ENCODE data around the gene POLN.

POLN gene

GRCh38 chr4:2270341-2271165 lies 28.6 kb upstream of the POLN start:
- no peaks in the 10 kb centered on the region for H3K4me1 Mint-ChIP-seq (ENCODE audit: low read depth)
- no peaks in the 10 kb centered on the region for H3K9me3 Mint-ChIP-seq
- no peak overlapping the region for H3K4me3 Mint-ChIP-seq
- H3K27ac Mint-ChIP-seq: no peak overlapping the region
- intact Hi-C loops (cut with micrococcal nuclease): no loop called here
- peaks cover 27% of the 10 kb centered on the region for H3K36me3 Mint-ChIP-seq (ENCODE audit: low read depth)
- no peaks in the 10 kb centered on the region for H3K27me3 Mint-ChIP-seq

GRCh38 chr4:2269618-2270163 lies 27.8 kb upstream of the POLN start:
- intact Hi-C loops (cut with micrococcal nuclease): no loop called here

GRCh38 chr4:2269206-2269531 lies 27.2 kb upstream of the POLN start:
- Mint-ChIP-seq H3K9me3 (no peaks in the 10 kb centered on the region), H3K27ac (no peak overlapping the region), H3K36me3 (ENCODE audit: low read depth) (peaks cover 27% of the 10 kb centered on the region), H3K4me3 (no peak overlapping the region), H3K4me1 (ENCODE audit: low read depth) (no peaks in the 10 kb centered on the region), H3K27me3 (no peaks in the 10 kb centered on the region)
- intact Hi-C loops (cut with micrococcal nuclease): no loop called here

More at GRCh38 chr4:2269618-2270163, 27.8 kb upstream of the POLN start:
- no peaks in the 10 kb centered on the region for H3K9me3 Mint-ChIP-seq
- peaks cover 27% of the 10 kb centered on the region for H3K36me3 Mint-ChIP-seq (ENCODE audit: low read depth)
- H3K4me3 Mint-ChIP-seq: no peak overlapping the region
- H3K27ac Mint-ChIP-seq: no peak overlapping the region
- no peaks in the 10 kb centered on the region for H3K27me3 Mint-ChIP-seq
- H3K4me1 Mint-ChIP-seq (ENCODE audit: low read depth): no peaks in the 10 kb centered on the region

GRCh38 chr4:2268357-2269205 lies 26.7 kb upstream of the POLN start:
- H3K4me3 Mint-ChIP-seq: no peak overlapping the region
- H3K4me1 Mint-ChIP-seq (ENCODE audit: low read depth): no peaks in the 10 kb centered on the region
- peaks cover 27% of the 10 kb centered on the region for H3K36me3 Mint-ChIP-seq (ENCODE audit: low read depth)
- H3K27ac Mint-ChIP-seq: no peak overlapping the region
- intact Hi-C loops (cut with micrococcal nuclease): no loop called here
- no peaks in the 10 kb centered on the region for H3K27me3 Mint-ChIP-seq
- H3K9me3 Mint-ChIP-seq: no peaks in the 10 kb centered on the region

- H3K4me1 Mint-ChIP-seq (ENCODE audit: low read depth): peaks cover 7% of the 10 kb centered on the region
- H3K4me3 Mint-ChIP-seq: no peak overlapping the region
- H3K27ac Mint-ChIP-seq: no peak overlapping the region
- intact Hi-C loops (cut with micrococcal nuclease): no loop called here
- peaks cover 22% of the 10 kb centered on the region for H3K36me3 Mint-ChIP-seq (ENCODE audit: low read depth)
- no peaks in the 10 kb centered on the region for H3K9me3 Mint-ChIP-seq
- H3K27me3 Mint-ChIP-seq: no peaks in the 10 kb centered on the region
These were observed 25.9 kb upstream of the POLN start for GRCh38 chr4:2267841-2268240.

GRCh38 chr4:2267320-2267811 lies 25.4 kb upstream of the POLN start:
- H3K4me1 Mint-ChIP-seq (ENCODE audit: low read depth): peaks cover 11% of the 10 kb centered on the region
- H3K4me3 Mint-ChIP-seq: no peak overlapping the region
- intact Hi-C loops (cut with micrococcal nuclease): no loop called here
- H3K9me3 Mint-ChIP-seq: no peaks in the 10 kb centered on the region
- no peaks in the 10 kb centered on the region for H3K27me3 Mint-ChIP-seq
- peaks cover 17% of the 10 kb centered on the region for H3K36me3 Mint-ChIP-seq (ENCODE audit: low read depth)
- H3K27ac Mint-ChIP-seq: no peak overlapping the region

- H3K9me3 Mint-ChIP-seq: no peaks in the 10 kb centered on the region
- H3K27me3 Mint-ChIP-seq: no peaks in the 10 kb centered on the region
- H3K36me3 Mint-ChIP-seq (ENCODE audit: low read depth): peaks cover 14% of the 10 kb centered on the region
- no peak overlapping the region for H3K27ac Mint-ChIP-seq
- no peak overlapping the region for H3K4me3 Mint-ChIP-seq
- intact Hi-C loops (cut with micrococcal nuclease): no loop called here
- peaks cover 11% of the 10 kb centered on the region for H3K4me1 Mint-ChIP-seq (ENCODE audit: low read depth)
These were observed 24.9 kb upstream of the POLN start for GRCh38 chr4:2266821-2267220.

- H3K36me3 Mint-ChIP-seq (ENCODE audit: low read depth): peaks cover 10% of the 10 kb centered on the region
- peaks cover 11% of the 10 kb centered on the region for H3K4me1 Mint-ChIP-seq (ENCODE audit: low read depth)
- intact Hi-C loops (cut with micrococcal nuclease): no loop called here
- no peak overlapping the region for H3K4me3 Mint-ChIP-seq
- H3K27ac Mint-ChIP-seq: no peak overlapping the region
- no peaks in the 10 kb centered on the region for H3K9me3 Mint-ChIP-seq
- H3K27me3 Mint-ChIP-seq: no peaks in the 10 kb centered on the region
These were observed 24.3 kb upstream of the POLN start for GRCh38 chr4:2266181-2266580.

GRCh38 chr4:2265113-2266110 lies 23.5 kb upstream of the POLN start:
- intact Hi-C loops (cut with micrococcal nuclease): no loop called here
- no peak overlapping the region for H3K27ac Mint-ChIP-seq
- H3K9me3 Mint-ChIP-seq: no peaks in the 10 kb centered on the region
- H3K27me3 Mint-ChIP-seq: no peaks in the 10 kb centered on the region
- H3K4me1 Mint-ChIP-seq (ENCODE audit: low read depth): peaks cover 11% of the 10 kb centered on the region
- H3K36me3 Mint-ChIP-seq (ENCODE audit: low read depth): peaks cover 7% of the 10 kb centered on the region
- H3K4me3 Mint-ChIP-seq: no peak overlapping the region

GRCh38 chr4:2264481-2265041 lies 22.6 kb upstream of the POLN start:
- Mint-ChIP-seq H3K27me3 (no peaks in the 10 kb centered on the region), H3K36me3 (ENCODE audit: low read depth) (peaks cover 14% of the 10 kb centered on the region), H3K4me3 (no peak overlapping the region), H3K27ac (peak overlapping the region; percentile 25), H3K9me3 (no peaks in the 10 kb centered on the region), H3K4me1 (ENCODE audit: low read depth) (peaks cover 16% of the 10 kb centered on the region)
- intact Hi-C loops (cut with micrococcal nuclease): loop anchor here (5.0 kb wide), 1 partner anchor 153 kb away; the partner anchor contains the start of genes CFAP99 and ZFYVE28

- H3K4me3 Mint-ChIP-seq: no peak overlapping the region
- no peaks in the 10 kb centered on the region for H3K27me3 Mint-ChIP-seq
- no peaks in the 10 kb centered on the region for H3K9me3 Mint-ChIP-seq
- H3K36me3 Mint-ChIP-seq (ENCODE audit: low read depth): peaks cover 20% of the 10 kb centered on the region
- H3K27ac Mint-ChIP-seq: peak overlapping the region; percentile 83
- peaks cover 19% of the 10 kb centered on the region for H3K4me1 Mint-ChIP-seq (ENCODE audit: low read depth)
- intact Hi-C loops (cut with micrococcal nuclease): loop anchor here (5.0 kb wide), 1 partner anchor 153 kb away; the partner anchor contains the start of genes CFAP99 and ZFYVE28
These were observed 22.0 kb upstream of the POLN start for GRCh38 chr4:2263926-2264321.

GRCh38 chr4:2262944-2263250 lies 21.0 kb upstream of the POLN start:
- peak overlapping the region; percentile 78 for H3K4me3 Mint-ChIP-seq
- H3K4me1 Mint-ChIP-seq (ENCODE audit: low read depth): peaks cover 23% of the 10 kb centered on the region
- H3K27ac Mint-ChIP-seq: peak overlapping the region; percentile 83
- intact Hi-C loops (cut with micrococcal nuclease): loop anchor here (1.0 to 5.0 kb wide), 2 partner anchors 21 to 154 kb away; partner anchors contain the start of genes CFAP99, HAUS3, POLN and ZFYVE28
- no peaks in the 10 kb centered on the region for H3K27me3 Mint-ChIP-seq
- no peaks in the 10 kb centered on the region for H3K9me3 Mint-ChIP-seq
- peaks cover 31% of the 10 kb centered on the region for H3K36me3 Mint-ChIP-seq (ENCODE audit: low read depth)
